H1 (cell line): ENCODE data around the gene SLC7A5. TPM values are rescaled to one million over a fixed set of nuclear protein-coding genes. Genes with fewer than 3 reads are reported as not detected.

ENCODE experiments used
- CTCF ChIA-PET: fragments of 300-600 bp; sonication (Branson Sonifier 250); formaldehyde crosslinking; loops from one replicate; lab custom pipeline; 2021; ENCODE audit not compliant: partially characterized antibody; lab: Charles Lee
- POLR2A ChIA-PET: fragments of 300-600 bp; sonication (Branson Sonifier 250); formaldehyde crosslinking; loops from one replicate; lab custom pipeline; 2021; ENCODE audit warnings: inconsistent platforms; ENCODE audit not compliant: partially characterized antibody; lab: Charles Lee
- DNase-seq, 2 experiments: peaks; one replicate each; pipeline versions ENCODE4 v3.0.0 to v3.0.0-alpha.2; 2010 to 2022; ENCODE audit warnings: low spot score in 2 of 2, low read depth in 1 of 2, mixed read lengths in 1 of 2
- FAIRE-seq: peaks from 2 replicates; lab custom pipeline; 2011; peaks lifted over from hg19 to GRCh38; lab: Jason Lieb, UNC
- H2AFZ ChIP-seq: 2 replicates; pipeline ENCODE4 v1.8.1; 2012; ENCODE audit warnings: low read length, inconsistent platforms
- H2AK5ac ChIP-seq: 2 replicates; pipeline ENCODE4 v1.6.1; 2013; ENCODE audit warnings: low read depth, low read length
- H2BK120ac ChIP-seq: replicated peaks from 2 replicates; pipeline ENCODE3; 2013; ENCODE audit warnings: low read depth, low read length, inconsistent platforms
- H2BK12ac ChIP-seq: 2 replicates; pipeline ENCODE4 v1.6.1; 2013; ENCODE audit warnings: low read depth, low read length
- H2BK15ac ChIP-seq: 2 replicates; pipeline ENCODE4 v1.6.1; 2013; ENCODE audit warnings: low read length
- H2BK20ac ChIP-seq: 2 replicates; pipeline ENCODE4 v1.6.1; 2013; ENCODE audit warnings: low read length
- H2BK5ac ChIP-seq: 2 replicates; pipeline ENCODE4 v1.6.1; 2013; ENCODE audit warnings: low read depth, low read length
- H3K14ac ChIP-seq: 2 replicates; pipeline ENCODE4 v1.6.1; 2013; ENCODE audit warnings: inconsistent platforms; ENCODE audit not compliant: insufficient read length
- H3K18ac ChIP-seq: 2 replicates; pipeline ENCODE4 v1.6.1; 2013; ENCODE audit warnings: low read length; ENCODE audit errors: extremely low read depth
- H3K23ac ChIP-seq: 2 replicates; pipeline ENCODE4 v1.6.1; 2013; ENCODE audit warnings: inconsistent platforms; ENCODE audit not compliant: insufficient read length
- H3K23me2 ChIP-seq: 2 replicates; pipeline ENCODE4 v1.6.1; 2013; ENCODE audit warnings: low read depth, low read length
- H3K27ac ChIP-seq: 2 replicates; pipeline ENCODE4 v1.6.1; 2011; ENCODE audit warnings: low read depth, low read length, inconsistent platforms
- H3K27me3 ChIP-seq, 4 experiments: replicated peaks in 1 of 4; 1 replicate in 1 of 4; 2 replicates in 3 of 4; pipeline versions ENCODE4 v1.6.1 to v1.8.1; 2011 to 2013; ENCODE audit warnings: low read length in 3 of 4, mild to moderate bottlenecking in 3 of 4, inconsistent platforms in 2 of 4, mixed read lengths in 2 of 4, moderate library complexity in 1 of 4; ENCODE audit not compliant: control insufficient read depth in 3 of 4, insufficient read depth in 3 of 4; ENCODE audit errors: extremely low read depth in 1 of 4
- H3K36me3 ChIP-seq, 4 experiments: 2 replicates each; pipeline versions ENCODE4 v1.6.1 to v1.8.1; 2011 to 2013; ENCODE audit warnings: mild to moderate bottlenecking in 4 of 4, low read length in 3 of 4, moderate library complexity in 2 of 4, control low read depth in 1 of 4, inconsistent platforms in 1 of 4; ENCODE audit not compliant: insufficient read depth in 4 of 4, control insufficient read depth in 2 of 4
- H3K4ac ChIP-seq: replicated peaks from 2 replicates; pipeline ENCODE3; 2013; ENCODE audit warnings: low read length, low read depth, mixed read lengths, inconsistent platforms; ENCODE audit not compliant: insufficient read length
- H3K4me1 ChIP-seq, 4 experiments: replicated peaks in 1 of 4; 1 replicate in 1 of 4; 2 replicates in 3 of 4; pipeline versions ENCODE4 v1.6.1 to v1.8.1; 2011 to 2013; ENCODE audit warnings: low read length in 3 of 4, inconsistent platforms in 2 of 4, mixed read lengths in 1 of 4; ENCODE audit not compliant: insufficient read depth in 4 of 4, control insufficient read depth in 3 of 4
- H3K4me2 ChIP-seq, 2 experiments: 2 replicates each; pipeline versions ENCODE4 v1.6.1 to v1.8.1; 2011 to 2013; ENCODE audit warnings: low read depth in 2 of 2, low read length in 2 of 2, control low read depth in 1 of 2, inconsistent platforms in 1 of 2, mild to moderate bottlenecking in 1 of 2; ENCODE audit not compliant: insufficient read depth in 1 of 2
- H3K4me3 ChIP-seq, 4 experiments: fragments of 200-600, 300-600 bp in 1 of 4; sonication (generic), shearing (Covaris generic), sonication (Bioruptor Twin) in 1 of 4; 2 replicates each; pipeline versions ENCODE4 v1.5.1 to v1.8.1; 2011 to 2016; ENCODE audit warnings: low read length in 4 of 4, low read depth in 3 of 4, control low read depth in 2 of 4, inconsistent platforms in 2 of 4, mild to moderate bottlenecking in 2 of 4, mixed read lengths in 1 of 4, moderate library complexity in 1 of 4; ENCODE audit not compliant: insufficient read depth in 2 of 4; ENCODE audit errors: extremely low read depth in 1 of 4
- H3K56ac ChIP-seq: replicated peaks from 2 replicates; pipeline ENCODE3; 2013; ENCODE audit warnings: low read depth, mild to moderate bottlenecking, mixed read lengths, low read length, inconsistent platforms; ENCODE audit not compliant: insufficient read length
- H3K79me1 ChIP-seq: 2 replicates; pipeline ENCODE4 v1.6.1; 2013; ENCODE audit warnings: low read depth, low read length, control low read depth
- H3K79me2 ChIP-seq, 2 experiments: 2 replicates each; pipeline versions ENCODE4 v1.6.1 to v1.8.1; 2012 to 2013; ENCODE audit warnings: low read length in 2 of 2, mild to moderate bottlenecking in 2 of 2, inconsistent platforms in 1 of 2; ENCODE audit not compliant: insufficient read depth in 2 of 2, control insufficient read depth in 1 of 2
- H3K9ac ChIP-seq, 4 experiments: replicated peaks in 1 of 4; 1 replicate in 1 of 4; 2 replicates in 3 of 4; pipeline versions ENCODE4 v1.6.1 to v1.8.1; 2011 to 2013; ENCODE audit warnings: low read depth in 3 of 4, low read length in 3 of 4, control low read depth in 2 of 4, mild to moderate bottlenecking in 2 of 4, moderate library complexity in 2 of 4, inconsistent platforms in 1 of 4; ENCODE audit errors: extremely low read depth in 1 of 4
- H3K9me3 ChIP-seq, 2 experiments: 2 replicates each; pipeline versions ENCODE4 v1.6.1 to v1.8.1; 2012 to 2013; ENCODE audit warnings: mild to moderate bottlenecking in 2 of 2, moderate library complexity in 2 of 2, control low read depth in 1 of 2, inconsistent platforms in 1 of 2, low read depth in 1 of 2, low read length in 1 of 2, mixed read lengths in 1 of 2; ENCODE audit not compliant: insufficient read depth in 2 of 2
- H4K20me1 ChIP-seq, 2 experiments: replicated peaks in 1 of 2; 2 replicates each; pipeline versions ENCODE3 to v1.8.1; 2011 to 2013; ENCODE audit warnings: inconsistent platforms in 2 of 2, low read length in 2 of 2, mild to moderate bottlenecking in 1 of 2; ENCODE audit not compliant: insufficient read depth in 2 of 2, control insufficient read depth in 1 of 2
- H4K5ac ChIP-seq: 2 replicates; pipeline ENCODE4 v1.6.1; 2013; ENCODE audit warnings: low read length, low read depth, mixed read lengths, inconsistent platforms; ENCODE audit not compliant: insufficient read length
- H4K8ac ChIP-seq: 2 replicates; pipeline ENCODE4 v1.8.0; 2013; ENCODE audit warnings: mild to moderate bottlenecking, moderate library complexity, low read length, inconsistent platforms; ENCODE audit not compliant: insufficient read depth; ENCODE audit errors: extremely low read depth
- H4K91ac ChIP-seq: replicated peaks from 2 replicates; pipeline ENCODE3; 2013; ENCODE audit warnings: low read length, mixed read lengths, inconsistent platforms; ENCODE audit not compliant: insufficient read length
- ASH2L ChIP-seq: fragments of 200-600, 300-600 bp; sonication (generic); IDR thresholded peaks from one replicate; pipeline ENCODE4 v1.7.1; 2017; ENCODE audit warnings: low read length
- BCL11A ChIP-seq, 2 experiments: IDR thresholded peaks; one replicate each; pipeline ENCODE4 v1.6.1; 2011; ENCODE audit warnings: low read depth in 2 of 2, low read length in 2 of 2, mild to moderate bottlenecking in 2 of 2
- EGR1 ChIP-seq: IDR thresholded peaks from 2 replicates; pipeline ENCODE4 v1.6.1; 2011; ENCODE audit warnings: low read depth, low read length, borderline replicate concordance
- JUN ChIP-seq: IDR thresholded peaks from 2 replicates; pipeline ENCODE4 v1.6.1; 2011; ENCODE audit warnings: low read depth, mild to moderate bottlenecking, improper control_type of control experiment, low read length
- POLR2A ChIP-seq, 2 experiments: IDR thresholded peaks; 1 replicate in 1 of 2; 2 replicates in 1 of 2; pipeline ENCODE4 v1.6.1; 2011; ENCODE audit warnings: low read depth in 2 of 2, low read length in 2 of 2, mild to moderate bottlenecking in 2 of 2; ENCODE audit errors: control extremely low read depth in 1 of 2
- RNF2 ChIP-seq: fragments of 200-900, 300-1000 bp; sonication (generic); IDR thresholded peaks from 2 replicates; pipeline ENCODE4 v1.7.1; 2016; ENCODE audit warnings: borderline replicate concordance, low read depth, mild to moderate bottlenecking, antibody characterized with exemption, low read length; ENCODE audit not compliant: poor library complexity, severe bottlenecking; ENCODE audit errors: missing control alignments
- WGBS, 2 experiments: shearing (Covaris generic) in 1 of 2; methylation state at CpG; one replicate each; pipeline versions ENCODE4 v1.1.6 to v1.1.7; 2013 to 2015; ENCODE audit warnings: low lambda C conversion rate in 2 of 2, mixed read lengths in 2 of 2, inconsistent platforms in 1 of 2, low coverage in 1 of 2, missing lambda C conversion rate in 1 of 2; ENCODE audit not compliant: insufficient replicate concordance in 2 of 2, insufficient coverage in 1 of 2, insufficient read length in 1 of 2; ENCODE audit errors: extremely low coverage in 1 of 2, missing lambda C conversion rate in 1 of 2; 5-methylcytosine and 5-hydroxymethylcytosine counted together
- polyA plus RNA-seq, 7 experiments: library from polyadenylated mRNA; depleted of rRNA in 3 of 7; stranded (reverse) in 5 of 7; unstranded in 2 of 7; fragments of >200 nt in 5 of 7; fragments of 200-250 nt in 2 of 7; gene quantifications; 1 replicate in 5 of 7; 2 replicates in 1 of 7; 4 replicates in 1 of 7; pipeline versions ENCODE4 v1.2.1 to v1.2.3, GENCODE V29; 2011 to 2013; ENCODE audit warnings: missing spikeins in 2 of 7, mixed read lengths in 2 of 7
- total RNA-seq: library from RNA; stranded (reverse); fragmentation: NEBNext Ultra II Directional; extraction: Animal tissue kit (Norgen Biotek cat#: 25700); gene quantifications from 2 replicates; pipeline ENCODE4 v1.2.1, GENCODE V29; 2021
- TF ChIP-seq, protein P1 (sequence below): IDR thresholded peaks from 2 replicates; pipeline ENCODE4 v1.6.1; 2011; ENCODE audit warnings: low read length, improper control_type of control experiment

The SLC7A5 gene
- total and polyA plus RNA-seq, 2 of the 8 experiments (the other 6 are each of a cell fraction or from before 2014, with no cell fraction given), result 68.2 to 341 TPM

DNA sequence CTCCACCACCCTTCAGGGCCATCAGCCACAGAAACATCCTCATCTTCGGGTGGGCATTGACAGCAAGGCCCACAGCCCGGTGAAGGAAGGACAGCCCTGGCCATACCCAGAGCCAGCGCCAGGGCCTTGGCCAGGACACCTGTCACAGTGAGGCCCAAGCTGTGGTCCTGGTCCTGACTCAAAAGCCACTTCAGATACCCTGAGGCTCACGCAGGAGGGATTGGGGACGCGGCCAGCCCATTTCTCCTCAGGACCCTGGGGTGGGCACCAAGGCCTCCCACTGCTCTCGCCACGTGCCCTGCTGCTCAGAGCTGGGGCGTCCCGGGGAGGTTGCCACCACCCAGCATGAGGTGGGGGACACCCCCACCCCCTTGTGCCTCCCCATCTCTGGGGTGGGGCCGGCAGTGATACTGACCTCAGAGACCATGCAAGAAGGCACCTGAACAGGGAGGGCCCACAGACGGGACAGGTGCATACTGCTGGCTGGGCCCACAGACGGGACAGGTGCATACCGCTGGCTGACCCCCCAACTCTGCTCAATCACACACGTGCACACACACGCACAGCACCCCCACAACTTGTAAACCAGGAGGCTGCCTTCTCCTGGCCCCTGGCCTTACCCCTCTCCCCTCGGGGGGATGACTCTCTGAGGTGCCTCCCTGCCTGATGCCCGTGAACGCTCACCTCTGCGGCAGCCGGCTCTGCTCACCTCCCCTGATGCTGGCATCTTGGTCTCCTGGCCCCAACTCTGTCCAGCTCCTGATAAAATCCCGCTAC lies 14.2 kb downstream of the SLC7A5 start:
- no peak overlapping the region for H4K5ac ChIP-seq

More for the DNA sequence above, 14.2 kb downstream of the SLC7A5 start:
- H4K91ac ChIP-seq, result peak overlapping the region; percentile 1
- H3K27me3 ChIP-seq, result no peaks in the 10 kb centered on the region
- 0 out of 2 replicates have a peak overlapping the region, but pooled peaks have one; percentile 32 for H2BK20ac ChIP-seq
- no peak overlapping the region for H3K9ac ChIP-seq
- H4K8ac ChIP-seq, result no peak overlapping the region
- H3K14ac ChIP-seq, result no peak overlapping the region
- H3K79me1 ChIP-seq, result no peaks in the 10 kb centered on the region; the same call in 1 of the 2 replicates
- no peaks in the 10 kb centered on the region for H3K23me2 ChIP-seq
- peaks cover 0 to 39% of the 10 kb centered on the region in 2 experiments; a peak in 1 of 4 replicates for H3K79me2 ChIP-seq
- TF ChIP-seq ASH2L (no peak), BCL11A (IDR thresholded peaks at IDR 0.05; ENCODE audit: low read depth in 2 of 2, low read length in 2 of 2) (no peak), RNF2 (no peak), POLR2A (IDR thresholded peaks at IDR 0.05; ENCODE audit: control extremely low read depth in 1 of 2, low read depth in 2 of 2, low read length in 2 of 2) (no peak), JUN (no peak), EGR1 (no peak)
- TF ChIP-seq, protein P1, sequence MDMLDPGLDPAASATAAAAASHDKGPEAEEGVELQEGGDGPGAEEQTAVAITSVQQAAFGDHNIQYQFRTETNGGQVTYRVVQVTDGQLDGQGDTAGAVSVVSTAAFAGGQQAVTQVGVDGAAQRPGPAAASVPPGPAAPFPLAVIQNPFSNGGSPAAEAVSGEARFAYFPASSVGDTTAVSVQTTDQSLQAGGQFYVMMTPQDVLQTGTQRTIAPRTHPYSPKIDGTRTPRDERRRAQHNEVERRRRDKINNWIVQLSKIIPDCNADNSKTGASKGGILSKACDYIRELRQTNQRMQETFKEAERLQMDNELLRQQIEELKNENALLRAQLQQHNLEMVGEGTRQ, result no peak
- no peaks in the 10 kb centered on the region for H3K9me3 ChIP-seq
- H2BK120ac ChIP-seq, result no peak overlapping the region
- peaks cover 9 to 20% (median 10%) of the 10 kb centered on the region in 4 experiments; a peak in 6 of 8 replicates for H3K36me3 ChIP-seq
- no peak overlapping the region for H3K4me3 ChIP-seq
- peaks cover 7 to 12% of the 10 kb centered on the region in 2 experiments for H4K20me1 ChIP-seq
- peak overlapping the region; percentile 81; the same call in 1 of the 2 replicates for H2BK5ac ChIP-seq
- ChIA-PET CTCF (interaction anchor here (1.1 to 8.8 kb wide), 3 partner anchors 13 to 76 kb away, joined by 4 to 181 read pairs (median 115); partner anchors contain the start of gene SLC7A5), POLR2A (interaction anchor here (0.9 to 27.1 kb wide), 5 partner anchors 6 to 149 kb away, joined by 3 to 507 read pairs (median 5); partner anchors contain the start of genes BANP and SLC7A5)
- no peak overlapping the region for H3K27ac ChIP-seq
- H3K18ac ChIP-seq, result no peak overlapping the region
- 96% methylated on average over 22 of the region's 22 CpGs; no CpG with 5 or more reads in 1 of the 2 experiments for WGBS, 2 experiments
- no peak overlapping the region for H3K56ac ChIP-seq
- H3K4ac ChIP-seq, result peak overlapping the region; percentile 59
- no peak overlapping the region for H3K23ac ChIP-seq
- no peak overlapping the region for H2BK12ac ChIP-seq
- DNase-seq, result no peak
- H2AK5ac ChIP-seq, result peak overlapping the region; percentile 82; the same call in 1 of the 2 replicates
- H3K4me2 ChIP-seq, result no peak overlapping the region; a peak in 1 of 4 replicates
- H2AFZ ChIP-seq, result no peak overlapping the region
- no peak for FAIRE-seq
- peaks cover 16 to 38% (median 30%) of the 10 kb centered on the region in 4 experiments for H3K4me1 ChIP-seq
- H2BK15ac ChIP-seq, result no peak overlapping the region; the same call in 1 of the 2 replicates
